ENCODE measurements around the gene SRPRB.

DNA sequence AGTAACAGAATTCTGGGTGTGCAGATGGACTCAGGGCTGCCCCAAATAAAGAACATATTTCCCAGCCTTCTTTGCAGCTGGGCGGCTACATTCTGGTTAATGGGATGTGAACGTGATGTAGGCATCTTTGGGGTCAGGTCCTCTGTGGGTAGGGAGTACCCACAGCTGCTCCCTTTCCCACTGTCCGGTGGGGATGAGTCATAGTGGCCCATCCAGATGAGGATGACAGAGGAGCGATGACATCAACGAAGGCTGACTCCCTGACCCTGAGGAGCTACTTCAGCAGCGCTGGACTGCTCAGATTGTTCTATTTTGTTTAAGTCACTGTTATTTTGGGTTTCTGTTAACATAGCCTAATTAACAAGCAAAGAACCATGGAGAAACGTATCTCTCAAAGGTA is 38.0 kb downstream of the SRPRB start:
- TF ChIP-seq, protein P1, sequence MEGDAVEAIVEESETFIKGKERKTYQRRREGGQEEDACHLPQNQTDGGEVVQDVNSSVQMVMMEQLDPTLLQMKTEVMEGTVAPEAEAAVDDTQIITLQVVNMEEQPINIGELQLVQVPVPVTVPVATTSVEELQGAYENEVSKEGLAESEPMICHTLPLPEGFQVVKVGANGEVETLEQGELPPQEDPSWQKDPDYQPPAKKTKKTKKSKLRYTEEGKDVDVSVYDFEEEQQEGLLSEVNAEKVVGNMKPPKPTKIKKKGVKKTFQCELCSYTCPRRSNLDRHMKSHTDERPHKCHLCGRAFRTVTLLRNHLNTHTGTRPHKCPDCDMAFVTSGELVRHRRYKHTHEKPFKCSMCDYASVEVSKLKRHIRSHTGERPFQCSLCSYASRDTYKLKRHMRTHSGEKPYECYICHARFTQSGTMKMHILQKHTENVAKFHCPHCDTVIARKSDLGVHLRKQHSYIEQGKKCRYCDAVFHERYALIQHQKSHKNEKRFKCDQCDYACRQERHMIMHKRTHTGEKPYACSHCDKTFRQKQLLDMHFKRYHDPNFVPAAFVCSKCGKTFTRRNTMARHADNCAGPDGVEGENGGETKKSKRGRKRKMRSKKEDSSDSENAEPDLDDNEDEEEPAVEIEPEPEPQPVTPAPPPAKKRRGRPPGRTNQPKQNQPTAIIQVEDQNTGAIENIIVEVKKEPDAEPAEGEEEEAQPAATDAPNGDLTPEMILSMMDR (conservative IDR thresholded peaks at IDR 0.05 in 1 of 2, IDR thresholded peaks at IDR 0.05 in 1 of 2; ENCODE audit: extremely low read depth in 1 of 2, insufficient read depth in 1 of 2, low read depth in 1 of 2, low read length in 2 of 2), result no peak
- no peak for TF ChIP-seq EZH2 (IDR thresholded peaks at IDR 0.05; ENCODE audit: borderline replicate concordance, low read length)

Data from mammary epithelial cell (primary cell).